ENCODE data around the gene IFNA10. TPM values are rescaled to one million over a fixed set of nuclear protein-coding genes. Genes with fewer than 3 reads are reported as not detected.
"Not testable (repeated sequence)": the region's sequence is repeated elsewhere in the genome, so short reads cannot be mapped to it uniquely, and the experiment has no call there.

IFNA10 gene
- total and polyA plus RNA-seq, 4 donors, result not detected

GRCh38 chr9:21171351-21171750, 35.6 kb downstream of the IFNA10 start:
- Histone ChIP-seq H3K4me1 (ENCODE audit: control insufficient read depth in 5 of 5, insufficient read depth in 5 of 5, low read length in 5 of 5) (no peaks in the 10 kb centered on the region), H3K27me3 (ENCODE audit: control insufficient read depth in 3 of 3, insufficient read depth in 3 of 3, low read length in 2 of 3) (no peaks in the 10 kb centered on the region), H3K9me3 (ENCODE audit: control insufficient read depth in 4 of 4, insufficient read depth in 3 of 4, low read length in 3 of 4) (no peaks in the 10 kb centered on the region), H3K9ac (ENCODE audit: insufficient read depth in 1 of 2, low read length in 2 of 2) (no peak overlapping the region), H3K4me3 (no peak overlapping the region), H3K36me3 (ENCODE audit: control insufficient read depth in 4 of 4, insufficient read depth in 4 of 4, low read length in 4 of 4) (no peaks in the 10 kb centered on the region), H3K27ac (ENCODE audit: low read depth in 1 of 2, low read length in 1 of 2) (no peak overlapping the region)
- TF ChIP-seq CTCF (IDR thresholded peaks at IDR 0.05; ENCODE audit: control extremely low read depth, extremely low read depth), result no peak
- WGBS, 2 donors, result 87 to 92% methylated on average over 1 of the region's 1 CpG
- no peak for DNase-seq
- ATAC-seq (ENCODE audit: insufficient read depth, low FRiP score), result no peak

- not testable (repeated sequence) for H3K9me3 ChIP-seq (ENCODE audit: control insufficient read depth in 4 of 4, insufficient read depth in 3 of 4, low read length in 3 of 4); H3K4me3 ChIP-seq; H3K36me3 ChIP-seq (ENCODE audit: control insufficient read depth in 4 of 4, insufficient read depth in 4 of 4, low read length in 4 of 4); H3K27me3 ChIP-seq (ENCODE audit: control insufficient read depth in 3 of 3, insufficient read depth in 3 of 3, low read length in 2 of 3); DNase-seq; H3K4me1 ChIP-seq (ENCODE audit: control insufficient read depth in 5 of 5, insufficient read depth in 5 of 5, low read length in 5 of 5); H3K27ac ChIP-seq (ENCODE audit: low read depth in 1 of 2, low read length in 1 of 2); ATAC-seq (ENCODE audit: insufficient read depth, low FRiP score); H3K9ac ChIP-seq (ENCODE audit: insufficient read depth in 1 of 2, low read length in 2 of 2)
- 90 to 93% methylated on average over 2 of the region's 2 CpGs for WGBS, 2 donors
Observed at GRCh38 chr9:21166560-21166959, 40.4 kb downstream of the IFNA10 start, which contains the start of gene IFNA21. TSS of gene IFNA21 (minus strand) at chr9:21166660. CDS start at chr9:21166612, 48 bp downstream.

DNA sequence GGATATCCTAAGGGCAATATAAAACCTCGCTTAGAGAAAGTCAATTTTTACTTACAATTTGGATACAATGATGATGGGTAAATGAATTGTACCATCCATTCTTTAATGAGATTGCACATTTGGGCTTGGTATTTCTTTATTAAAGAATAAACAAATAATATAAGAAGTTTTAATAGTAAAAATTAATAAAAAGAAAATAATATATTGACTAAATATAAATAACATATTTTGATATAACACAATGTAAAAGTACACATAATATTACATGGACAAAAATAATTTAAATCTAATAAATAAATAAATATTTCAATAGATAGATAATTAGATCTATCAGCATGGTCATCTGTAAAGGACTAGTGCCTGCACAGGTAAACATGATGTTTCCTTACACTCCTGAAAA, 41.4 kb downstream of the IFNA10 start:
- WGBS, 2 donors, result 94 to 98% methylated on average over 1 of the region's 1 CpG
- H3K27ac ChIP-seq (ENCODE audit: low read depth in 1 of 2, low read length in 1 of 2), result no peak overlapping the region
- H3K9ac ChIP-seq (ENCODE audit: insufficient read depth in 1 of 2, low read length in 2 of 2), result no peak overlapping the region
- DNase-seq (no peak), ATAC-seq (ENCODE audit: insufficient read depth, low FRiP score) (no peak)
- no peaks in the 10 kb centered on the region for H3K36me3 ChIP-seq (ENCODE audit: control insufficient read depth in 4 of 4, insufficient read depth in 4 of 4, low read length in 4 of 4)
- H3K4me3 ChIP-seq, result no peak overlapping the region
- no peak for TF ChIP-seq CTCF (IDR thresholded peaks at IDR 0.05; ENCODE audit: control extremely low read depth, extremely low read depth)
- no peaks in the 10 kb centered on the region for H3K9me3 ChIP-seq (ENCODE audit: control insufficient read depth in 4 of 4, insufficient read depth in 3 of 4, low read length in 3 of 4)
- no peaks in the 10 kb centered on the region for H3K4me1 ChIP-seq (ENCODE audit: control insufficient read depth in 5 of 5, insufficient read depth in 5 of 5, low read length in 5 of 5)
- H3K27me3 ChIP-seq (ENCODE audit: control insufficient read depth in 3 of 3, insufficient read depth in 3 of 3, low read length in 2 of 3), result no peaks in the 10 kb centered on the region

- Histone ChIP-seq H3K27ac (ENCODE audit: low read depth in 1 of 2, low read length in 1 of 2) (no peak overlapping the region), H3K4me1 (ENCODE audit: control insufficient read depth in 5 of 5, insufficient read depth in 5 of 5, low read length in 5 of 5) (no peaks in the 10 kb centered on the region), H3K9me3 (ENCODE audit: control insufficient read depth in 4 of 4, insufficient read depth in 3 of 4, low read length in 3 of 4) (peaks cover 0 to 1% (median 0%) of the 10 kb centered on the region in 4 donors), H3K36me3 (ENCODE audit: control insufficient read depth in 4 of 4, insufficient read depth in 4 of 4, low read length in 4 of 4) (no peaks in the 10 kb centered on the region), H3K9ac (ENCODE audit: insufficient read depth in 1 of 2, low read length in 2 of 2) (no peak overlapping the region), H3K27me3 (ENCODE audit: control insufficient read depth in 3 of 3, insufficient read depth in 3 of 3, low read length in 2 of 3) (no peaks in the 10 kb centered on the region), H3K4me3 (no peak overlapping the region)
- 4 to 21% methylated on average over 1 of the region's 1 CpG for WGBS, 2 donors
- DNase-seq (no peak), ATAC-seq (ENCODE audit: insufficient read depth, low FRiP score) (no peak)
- TF ChIP-seq CTCF (IDR thresholded peaks at IDR 0.05; ENCODE audit: control extremely low read depth, extremely low read depth), result no peak
Observed at GRCh38 chr9:21160178-21160577, 46.8 kb downstream of the IFNA10 start.

Small RNA genes within 50 kb of the gene (small RNA-seq; reads per million reads assigned to genes)
- not detected for gene RF00019 (ENCODE audit: low replicate concordance)

Other genes starting within 250 kb of the IFNA10 start
- 10 to 100 TPM in 1 of 2 donors, 1 to 10 TPM in 1; 5.3 to 15.2 TPM for gene HACD4, start 175.5 kb downstream of the IFNA10 start, total RNA-seq
- gene HACD4, start 175.5 kb downstream of the IFNA10 start, polyA plus RNA-seq, result 1 to 10 TPM; 2.7 to 4.3 TPM
- gene IFNB1, start 129.2 kb downstream of the IFNA10 start, total RNA-seq, result not detected
- under 1 TPM in 1 of 2 donors, not detected in 1; 0.05 TPM for gene IFNB1, start 129.2 kb downstream of the IFNA10 start, polyA plus RNA-seq
- gene IFNW1, start 65.3 kb downstream of the IFNA10 start, total RNA-seq, result not detected
- gene IFNW1, start 65.3 kb downstream of the IFNA10 start, polyA plus RNA-seq, result not detected
- gene IFNA21, start 40.5 kb downstream of the IFNA10 start, total RNA-seq, result not detected
- gene IFNA21, start 40.5 kb downstream of the IFNA10 start, polyA plus RNA-seq, result not detected
- gene IFNA4, start 19.6 kb downstream of the IFNA10 start, total RNA-seq, result not detected
- gene IFNA4, start 19.6 kb downstream of the IFNA10 start, polyA plus RNA-seq, result not detected
- not detected for gene IFNA7, start 4.9 kb downstream of the IFNA10 start, total RNA-seq
- gene IFNA7, start 4.9 kb downstream of the IFNA10 start, polyA plus RNA-seq, result not detected
- not detected for gene IFNA16, start 10.2 kb upstream of the IFNA10 start, total RNA-seq
- not detected for gene IFNA16, start 10.2 kb upstream of the IFNA10 start, polyA plus RNA-seq
- gene IFNA17, start 21.1 kb upstream of the IFNA10 start, total RNA-seq, result not detected
- gene IFNA17, start 21.1 kb upstream of the IFNA10 start, polyA plus RNA-seq, result not detected
- gene IFNA14, start 32.9 kb upstream of the IFNA10 start, total RNA-seq, result not detected
- gene IFNA14, start 32.9 kb upstream of the IFNA10 start, polyA plus RNA-seq, result not detected
- under 1 TPM in 1 of 2 donors, not detected in 1; 0.28 TPM for gene IFNA5, start 98.2 kb upstream of the IFNA10 start, total RNA-seq
- under 1 TPM in 1 of 2 donors, not detected in 1; 0.12 TPM for gene IFNA5, start 98.2 kb upstream of the IFNA10 start, polyA plus RNA-seq
- gene KLHL9, start 128.3 kb upstream of the IFNA10 start, total RNA-seq, result 10 to 100 TPM; 21.0 to 39.0 TPM
- gene KLHL9, start 128.3 kb upstream of the IFNA10 start, polyA plus RNA-seq, result 10 to 100 TPM in 1 of 2 donors, 1 to 10 TPM in 1; 6.5 to 10.5 TPM
- gene IFNA6, start 143.7 kb upstream of the IFNA10 start, total RNA-seq, result not detected
- not detected for gene IFNA6, start 143.7 kb upstream of the IFNA10 start, polyA plus RNA-seq
- not detected for gene IFNA13, start 160.9 kb upstream of the IFNA10 start, total RNA-seq
- not detected for gene IFNA13, start 160.9 kb upstream of the IFNA10 start, polyA plus RNA-seq
- not detected for gene IFNA2, start 178.3 kb upstream of the IFNA10 start, total RNA-seq
- gene IFNA2, start 178.3 kb upstream of the IFNA10 start, polyA plus RNA-seq, result not detected
- gene IFNA8, start 202.0 kb upstream of the IFNA10 start, total RNA-seq, result not detected
- gene IFNA8, start 202.0 kb upstream of the IFNA10 start, polyA plus RNA-seq, result not detected
- gene IFNA1, start 233.3 kb upstream of the IFNA10 start, total RNA-seq, result not detected
- gene IFNA1, start 233.3 kb upstream of the IFNA10 start, polyA plus RNA-seq, result under 1 TPM in 1 of 2 donors, not detected in 1; 0.22 TPM

Measured in lung (tissue), 13 donors.